Measurements from ENCODE around the gene SLC39A11. TPM values are rescaled to one million over a fixed set of nuclear protein-coding genes. Genes with fewer than 3 reads are reported as not detected.

SLC39A11 gene
- total and polyA plus RNA-seq, 8 donors, result 5.2 to 62.0 (median 12.9) TPM

DNA sequence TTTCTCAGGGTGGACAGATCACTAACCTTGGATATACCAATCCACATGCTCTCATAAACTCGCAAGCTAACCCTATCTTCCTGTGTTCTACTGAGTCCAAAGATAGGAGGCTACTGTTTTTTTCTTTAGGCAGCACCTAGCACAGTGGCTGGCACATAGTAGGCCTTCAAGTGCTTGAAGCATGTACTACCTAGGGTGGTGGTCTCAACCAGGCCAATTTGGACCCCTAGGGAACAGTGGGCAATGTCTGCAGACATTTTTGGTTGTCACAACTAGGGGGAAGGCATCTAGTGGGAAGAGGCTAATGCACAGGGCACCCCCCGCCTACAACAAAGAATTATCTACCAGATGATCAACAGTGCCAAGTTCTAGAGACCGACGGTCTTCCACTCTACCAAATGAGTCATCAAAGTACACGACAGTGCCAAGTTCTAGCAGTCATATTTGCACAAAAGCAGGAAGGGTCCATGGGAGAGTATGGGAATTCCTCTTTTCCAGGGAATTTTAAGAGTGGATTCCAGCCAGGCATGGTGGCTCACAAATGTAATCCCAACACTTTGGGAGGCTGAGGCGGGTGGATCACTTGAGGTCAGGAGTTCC is 390.3 kb downstream of the SLC39A11 start:
- intact Hi-C loops (cut with DNase I; ENCODE audit: low total_unique reads), result no loop called here
- TF ChIP-seq POLR2A (IDR thresholded peaks at IDR 0.05), result no peak
- TF ChIP-seq POLR2AphosphoS5 (IDR thresholded peaks at IDR 0.05), result no peak
- TF ChIP-seq, protein P1, sequence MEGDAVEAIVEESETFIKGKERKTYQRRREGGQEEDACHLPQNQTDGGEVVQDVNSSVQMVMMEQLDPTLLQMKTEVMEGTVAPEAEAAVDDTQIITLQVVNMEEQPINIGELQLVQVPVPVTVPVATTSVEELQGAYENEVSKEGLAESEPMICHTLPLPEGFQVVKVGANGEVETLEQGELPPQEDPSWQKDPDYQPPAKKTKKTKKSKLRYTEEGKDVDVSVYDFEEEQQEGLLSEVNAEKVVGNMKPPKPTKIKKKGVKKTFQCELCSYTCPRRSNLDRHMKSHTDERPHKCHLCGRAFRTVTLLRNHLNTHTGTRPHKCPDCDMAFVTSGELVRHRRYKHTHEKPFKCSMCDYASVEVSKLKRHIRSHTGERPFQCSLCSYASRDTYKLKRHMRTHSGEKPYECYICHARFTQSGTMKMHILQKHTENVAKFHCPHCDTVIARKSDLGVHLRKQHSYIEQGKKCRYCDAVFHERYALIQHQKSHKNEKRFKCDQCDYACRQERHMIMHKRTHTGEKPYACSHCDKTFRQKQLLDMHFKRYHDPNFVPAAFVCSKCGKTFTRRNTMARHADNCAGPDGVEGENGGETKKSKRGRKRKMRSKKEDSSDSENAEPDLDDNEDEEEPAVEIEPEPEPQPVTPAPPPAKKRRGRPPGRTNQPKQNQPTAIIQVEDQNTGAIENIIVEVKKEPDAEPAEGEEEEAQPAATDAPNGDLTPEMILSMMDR (IDR thresholded peaks at IDR 0.05), result no peak
- TF ChIP-seq EP300 (IDR thresholded peaks at IDR 0.05), result no peak

GRCh38 chr17:72700226-72700625 is 392.3 kb downstream of the SLC39A11 start:
- 96 to 99% (median 96%) methylated on average over 3 of the region's 3 CpGs for WGBS, 5 donors

More for the DNA sequence above, 390.3 kb downstream of the SLC39A11 start:
- Histone ChIP-seq H3K4me1 (no peaks in the 10 kb centered on the region), H3K27ac (no peak overlapping the region), H3K27me3 (no peaks in the 10 kb centered on the region), H3K4me3 (no peak overlapping the region), H3K36me3 (no peaks in the 10 kb centered on the region), H3K9me3 (no peaks in the 10 kb centered on the region)
- WGBS, 5 donors, result 55 to 79% (median 77%) methylated on average over 6 of the region's 6 CpGs
- DNase-seq, result no peak

GRCh38 chr17:72699545-72699944 is 392.9 kb downstream of the SLC39A11 start:
- no peaks in the 10 kb centered on the region for H3K27me3 ChIP-seq
- TF ChIP-seq POLR2A (IDR thresholded peaks at IDR 0.05) (no peak), EP300 (IDR thresholded peaks at IDR 0.05) (no peak), POLR2AphosphoS5 (IDR thresholded peaks at IDR 0.05) (no peak)
- TF ChIP-seq, protein P1 (IDR thresholded peaks at IDR 0.05), result no peak
- no peaks in the 10 kb centered on the region for H3K9me3 ChIP-seq
- intact Hi-C loops (cut with DNase I; ENCODE audit: low total_unique reads), result no loop called here
- no peak overlapping the region for H3K27ac ChIP-seq
- peaks cover 0 to 5% (median 0%) of the 10 kb centered on the region in 4 donors for H3K36me3 ChIP-seq
- no peaks in the 10 kb centered on the region for H3K4me1 ChIP-seq
- no peak overlapping the region for H3K4me3 ChIP-seq
- DNase-seq, result no peak
- 73 to 95% (median 92%) methylated on average over 4 of the region's 4 CpGs for WGBS, 5 donors

More at GRCh38 chr17:72700226-72700625, 392.3 kb downstream of the SLC39A11 start:
- Histone ChIP-seq H3K4me3 (no peak overlapping the region), H3K27me3 (no peaks in the 10 kb centered on the region), H3K36me3 (peaks cover 0 to 5% (median 0%) of the 10 kb centered on the region in 4 donors), H3K9me3 (no peaks in the 10 kb centered on the region), H3K27ac (no peak overlapping the region), H3K4me1 (no peaks in the 10 kb centered on the region)
- DNase-seq, result no peak
- TF ChIP-seq, protein P1 (IDR thresholded peaks at IDR 0.05), result no peak
- TF ChIP-seq EP300 (IDR thresholded peaks at IDR 0.05), result no peak
- TF ChIP-seq POLR2A (IDR thresholded peaks at IDR 0.05), result no peak
- no peak for TF ChIP-seq POLR2AphosphoS5 (IDR thresholded peaks at IDR 0.05)
- intact Hi-C loops (cut with DNase I; ENCODE audit: low total_unique reads), result no loop called here

- Histone ChIP-seq H3K4me3 (no peak overlapping the region), H3K27me3 (no peaks in the 10 kb centered on the region), H3K36me3 (peaks cover 0 to 5% (median 0%) of the 10 kb centered on the region in 4 donors), H3K4me1 (no peaks in the 10 kb centered on the region), H3K27ac (no peak overlapping the region), H3K9me3 (no peaks in the 10 kb centered on the region)
- 43 to 57% (median 54%) methylated on average over 9 of the region's 9 CpGs for WGBS, 5 donors
- DNase-seq, result peak in 1 of 2 donors; percentile 43
- intact Hi-C loops (cut with DNase I; ENCODE audit: low total_unique reads), result no loop called here
- TF ChIP-seq POLR2AphosphoS5 (IDR thresholded peaks at IDR 0.05) (no peak), POLR2A (IDR thresholded peaks at IDR 0.05) (no peak), EP300 (IDR thresholded peaks at IDR 0.05) (no peak)
- TF ChIP-seq, protein P1 (IDR thresholded peaks at IDR 0.05), result no peak
These were observed 394.8 kb downstream of the SLC39A11 start for GRCh38 chr17:72697602-72698146.
